ENCODE measurements around the gene MAML2.

The MAML2 gene

GRCh38 chr11:96342961-96343711 lies at the start of gene MAML2:
TSS of gene MAML2 (minus strand) at chr11:96343195. CDS start at chr11:96341895, 1,300 bp downstream.
- DNase-seq, result peak; percentile 32

- DNase-seq, result no peak
Observed at GRCh38 chr11:96391698-96392307, 48.8 kb upstream of the MAML2 start.

GRCh38 chr11:96390488-96390792 lies 47.4 kb upstream of the MAML2 start:
- DNase-seq, result no peak

GRCh38 chr11:96389720-96390487 lies 46.9 kb upstream of the MAML2 start, which contains the start of the genes CCDC82 and JRKL:
TSS of gene CCDC82 (minus strand) at chr11:96389912. CDS start at chr11:96384747, 5,165 bp downstream.
TSS of gene JRKL (plus strand) at chr11:96390013. CDS start at chr11:96390650, 637 bp downstream.
- DNase-seq, result peak; percentile 72

- DNase-seq, result no peak
Observed at GRCh38 chr11:96388891-96389719, 46.1 kb upstream of the MAML2 start.

GRCh38 chr11:96385187-96385586 lies 42.2 kb upstream of the MAML2 start:
- no peak for DNase-seq

- DNase-seq, result no peak
Observed at GRCh38 chr11:96384156-96384555, 41.2 kb upstream of the MAML2 start.

- no peak for DNase-seq
Observed at GRCh38 chr11:96376796-96377195, 33.8 kb upstream of the MAML2 start.

GRCh38 chr11:96373826-96374225 lies 30.8 kb upstream of the MAML2 start:
- DNase-seq, result no peak

- no peak for DNase-seq
Observed at GRCh38 chr11:96367342-96367741, 24.3 kb upstream of the MAML2 start.

- DNase-seq, result no peak
Observed at GRCh38 chr11:96366024-96366423, 23.0 kb upstream of the MAML2 start.

GRCh38 chr11:96365493-96365892 lies 22.5 kb upstream of the MAML2 start:
- no peak for DNase-seq

GRCh38 chr11:96361778-96362177 lies 18.8 kb upstream of the MAML2 start:
- DNase-seq, result no peak

- DNase-seq, result no peak
Observed at GRCh38 chr11:96358321-96358720, 15.3 kb upstream of the MAML2 start.

- no peak for DNase-seq
Observed at GRCh38 chr11:96357794-96358193, 14.8 kb upstream of the MAML2 start.

GRCh38 chr11:96356848-96357247 lies 13.9 kb upstream of the MAML2 start:
- no peak for DNase-seq

- no peak for DNase-seq
Observed at GRCh38 chr11:96342014-96342960, 708 bp downstream of the MAML2 start.

GRCh38 chr11:96341211-96342013 lies 1.6 kb downstream of the MAML2 start:
- DNase-seq, result no peak

- DNase-seq, result no peak
Observed at GRCh38 chr11:96340555-96340885, 2.5 kb downstream of the MAML2 start.

- DNase-seq, result no peak
Observed at GRCh38 chr11:96339706-96340554, 3.1 kb downstream of the MAML2 start.
